Activated CD4-positive, CD25-positive, alpha-beta regulatory T cell treated with anti-CD3 and anti-CD28 coated beads, Interleukin-2, amount 50 U/mL, for 16 hours (primary cell): ENCODE measurements around the gene LONP2.
"Not testable (repeated sequence)": the region's sequence is repeated elsewhere in the genome, so short reads cannot be mapped to it uniquely, and the experiment has no call there.

Experiments
- DNase-seq: peaks from one replicate; pipeline ENCODE4 v3.0.0-alpha.2; 2020; ENCODE audit warnings: low read depth, low spot score

Gene LONP2

DNA sequence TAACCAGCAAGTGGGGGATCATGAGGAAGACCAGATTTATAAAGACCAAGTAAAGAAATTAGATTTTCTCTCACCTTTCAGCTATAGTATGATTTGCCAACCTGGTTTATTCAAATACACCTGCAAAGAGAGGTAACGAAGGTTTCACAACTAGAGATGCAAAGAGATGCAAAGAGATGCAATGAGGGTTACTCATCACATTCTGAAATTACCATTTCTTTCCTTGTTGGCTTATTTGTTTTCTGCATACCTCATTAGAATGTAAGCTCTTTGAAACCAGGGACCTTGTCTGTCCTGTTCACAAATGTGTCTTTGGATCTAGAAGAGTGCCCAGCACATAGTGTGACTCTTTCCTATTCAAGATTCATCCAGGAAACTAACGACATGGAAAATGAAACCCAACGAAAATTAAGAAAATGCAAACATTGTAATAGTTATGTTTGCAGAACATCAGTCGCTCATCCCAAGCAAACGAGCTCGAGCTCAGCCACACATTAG lies 9.0 kb upstream of the LONP2 start:
- no peak for DNase-seq

DNA sequence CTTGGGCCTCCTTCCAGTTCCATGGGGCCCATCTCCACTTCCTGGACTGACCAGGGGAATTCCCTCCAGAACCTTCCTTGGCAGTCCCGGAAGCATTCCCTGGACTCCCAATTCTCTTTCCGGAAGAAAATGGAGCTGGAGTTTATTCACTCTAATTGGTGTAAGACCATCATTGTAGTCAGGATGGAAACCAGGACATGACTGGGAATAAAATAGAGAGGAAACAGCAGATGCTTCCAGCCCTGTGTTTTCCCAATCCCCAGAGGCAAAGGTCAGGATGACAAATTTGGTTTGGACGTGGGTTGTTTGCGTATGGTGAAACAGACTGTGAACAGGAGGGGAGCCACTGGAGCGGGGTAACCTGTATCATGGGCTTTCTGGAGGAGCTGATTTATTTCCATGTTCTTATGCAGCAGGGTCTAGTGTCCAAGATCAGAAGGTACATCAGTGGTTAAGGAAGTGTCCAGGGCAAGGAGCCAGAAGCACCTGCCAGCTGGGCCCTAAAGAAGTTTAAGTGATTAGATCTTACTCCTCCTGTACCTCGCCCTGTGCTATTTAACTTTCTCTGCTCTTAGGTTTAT lies 8.5 kb upstream of the LONP2 start:
- no peak for DNase-seq

DNA sequence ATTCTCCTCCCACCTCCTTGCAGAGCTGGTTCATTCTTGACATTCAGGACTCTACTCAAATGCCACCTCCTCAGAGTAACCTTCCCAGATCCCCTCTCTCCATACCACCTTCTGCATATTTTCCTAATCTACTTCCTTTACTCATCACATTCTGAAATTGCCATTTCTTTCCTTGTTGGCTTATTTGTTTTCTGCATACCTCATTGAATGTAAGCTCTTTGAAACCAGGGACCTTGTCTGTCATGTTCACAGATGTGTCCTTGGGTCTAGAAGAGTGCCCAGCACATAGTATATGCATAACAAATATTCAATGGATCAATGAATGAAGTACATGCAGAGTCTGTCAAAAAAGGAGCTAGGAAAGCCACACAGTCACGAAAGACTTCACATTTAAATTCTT lies 7.8 kb upstream of the LONP2 start:
- no peak for DNase-seq

DNA sequence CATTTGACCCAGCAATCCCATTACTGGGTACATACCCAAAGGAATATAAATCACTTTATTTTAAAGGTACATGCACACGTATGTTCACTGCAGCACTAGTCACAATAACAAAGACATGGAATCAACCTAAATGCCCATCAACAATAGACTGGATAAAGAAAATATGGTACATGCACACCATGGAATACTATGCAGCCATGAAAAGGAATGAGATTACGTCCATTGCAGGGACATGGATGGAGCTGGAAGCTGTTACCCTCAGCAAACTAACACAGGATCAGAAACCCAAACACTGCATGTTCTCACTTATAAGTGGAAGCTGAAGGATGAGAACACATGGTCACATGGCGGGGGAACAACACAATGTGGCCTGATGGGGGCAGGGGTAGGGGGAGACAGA lies 4.0 kb upstream of the LONP2 start:
- not testable (repeated sequence) for DNase-seq

DNA sequence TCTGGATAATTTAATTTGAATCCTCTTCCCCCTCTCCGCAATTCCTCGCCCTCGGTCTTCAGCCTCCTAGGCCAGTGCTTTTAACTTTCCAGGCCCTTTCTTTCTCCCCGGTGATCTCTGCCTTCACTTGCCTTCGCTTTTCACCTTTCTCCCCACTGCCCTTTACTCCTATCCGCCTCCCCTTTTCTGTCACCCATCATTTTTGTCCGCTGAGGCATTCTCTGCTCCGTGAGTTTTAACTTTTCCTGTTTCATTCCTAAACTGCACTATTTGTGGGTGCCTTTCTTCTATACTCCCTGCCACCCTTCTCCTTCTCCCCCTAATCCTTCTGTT lies 729 bp downstream of the LONP2 start:
- DNase-seq = no peak

DNA sequence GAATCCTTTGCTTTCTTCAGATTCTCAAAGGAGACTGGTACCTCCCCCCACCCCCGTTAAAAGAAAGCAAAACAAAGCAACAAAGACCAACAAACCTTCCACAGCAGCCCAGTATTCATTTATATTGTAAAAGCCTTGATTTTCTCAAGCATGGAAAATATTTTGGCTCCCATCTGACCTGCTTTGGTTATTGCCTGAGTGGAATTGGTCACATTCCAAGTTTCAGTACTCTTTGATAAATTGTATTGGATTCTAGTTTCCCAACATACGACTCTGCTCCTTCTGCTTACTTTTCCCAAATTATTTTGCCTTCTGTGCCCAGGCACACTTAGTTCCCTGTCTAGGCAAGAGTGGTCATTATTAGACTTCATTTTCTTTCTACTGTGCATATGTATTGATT lies 2.0 kb downstream of the LONP2 start:
- no peak for DNase-seq

DNA sequence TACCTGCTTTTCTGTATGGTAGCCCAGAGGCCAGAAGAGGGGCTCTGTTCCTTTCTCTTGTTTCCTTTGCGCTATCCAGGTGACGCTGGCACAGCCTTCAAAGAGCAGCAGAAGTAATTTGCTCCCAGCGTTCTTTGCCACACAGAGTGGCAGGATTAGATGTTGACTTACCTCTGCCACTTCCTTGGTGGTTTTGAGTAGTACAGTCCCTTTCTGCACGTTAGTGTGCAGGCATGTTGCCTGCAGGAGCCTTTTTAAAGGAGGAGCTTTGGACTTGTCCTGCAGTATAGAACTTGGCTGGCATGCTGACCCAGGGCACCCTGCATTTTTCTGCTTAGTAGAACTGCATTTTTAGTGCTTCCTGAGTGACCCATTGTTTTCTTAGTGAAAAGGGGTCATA lies 3.2 kb downstream of the LONP2 start, which contains the start of gene ABCC11:
TSS of gene ABCC11 (minus strand) at position 229 of the 400 bp plus-strand sequence. CDS start 15,618 bp downstream, outside the sequence.
- DNase-seq = no peak

DNA sequence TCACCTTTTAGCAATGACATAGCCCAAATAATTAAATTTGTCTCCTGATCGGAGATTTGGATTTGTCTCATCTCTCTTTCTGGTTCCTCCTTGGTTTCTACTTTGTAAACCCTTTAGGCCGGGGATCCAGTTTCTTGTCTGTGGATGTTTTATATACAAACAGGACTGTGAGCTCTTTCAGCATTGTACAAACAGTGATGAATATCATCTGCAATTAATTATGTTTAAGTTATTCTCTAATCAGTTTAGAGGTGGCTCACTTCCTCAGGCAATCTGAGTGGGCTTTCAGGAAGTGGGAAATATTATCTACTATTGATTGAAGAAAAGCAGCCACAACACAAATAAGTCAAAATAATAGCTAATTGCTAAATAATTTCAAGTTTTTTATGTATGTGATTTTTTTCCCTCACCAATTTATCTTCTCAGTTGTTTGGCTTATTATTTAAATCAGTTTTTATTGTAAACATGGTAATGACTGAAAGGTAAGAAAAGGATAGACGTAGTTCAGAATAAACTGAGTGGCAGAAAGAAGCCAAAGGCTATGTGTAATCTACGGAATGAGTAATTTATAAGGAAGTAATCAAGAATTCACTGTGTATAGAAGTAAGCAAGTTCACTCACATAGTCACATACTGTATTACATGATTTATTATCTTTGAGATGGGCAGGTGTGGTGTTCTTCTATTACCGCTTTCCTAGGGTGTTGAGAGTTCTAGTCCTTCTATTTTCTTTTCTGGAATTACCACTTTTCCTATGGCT lies 6.6 kb downstream of the LONP2 start:
- DNase-seq = no peak

DNA sequence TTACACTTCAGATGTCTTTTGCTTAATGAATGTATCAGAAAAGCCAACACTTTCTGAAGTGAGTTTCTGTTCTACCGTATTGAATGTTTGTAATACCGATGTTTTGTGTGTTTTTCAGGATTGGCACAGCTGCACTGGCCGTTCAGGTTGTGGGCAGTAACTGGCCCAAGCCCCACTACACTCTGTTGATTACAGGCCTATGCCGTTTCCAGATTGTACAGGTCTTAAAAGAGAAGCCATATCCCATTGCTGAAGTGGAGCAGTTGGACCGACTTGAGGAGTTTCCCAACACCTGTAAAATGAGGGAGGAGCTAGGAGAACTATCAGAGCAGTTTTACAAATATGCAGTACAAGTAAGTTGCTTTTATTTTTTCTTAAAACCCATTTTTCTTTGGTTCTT lies 7.9 kb downstream of the LONP2 start:
- DNase-seq = no peak

DNA sequence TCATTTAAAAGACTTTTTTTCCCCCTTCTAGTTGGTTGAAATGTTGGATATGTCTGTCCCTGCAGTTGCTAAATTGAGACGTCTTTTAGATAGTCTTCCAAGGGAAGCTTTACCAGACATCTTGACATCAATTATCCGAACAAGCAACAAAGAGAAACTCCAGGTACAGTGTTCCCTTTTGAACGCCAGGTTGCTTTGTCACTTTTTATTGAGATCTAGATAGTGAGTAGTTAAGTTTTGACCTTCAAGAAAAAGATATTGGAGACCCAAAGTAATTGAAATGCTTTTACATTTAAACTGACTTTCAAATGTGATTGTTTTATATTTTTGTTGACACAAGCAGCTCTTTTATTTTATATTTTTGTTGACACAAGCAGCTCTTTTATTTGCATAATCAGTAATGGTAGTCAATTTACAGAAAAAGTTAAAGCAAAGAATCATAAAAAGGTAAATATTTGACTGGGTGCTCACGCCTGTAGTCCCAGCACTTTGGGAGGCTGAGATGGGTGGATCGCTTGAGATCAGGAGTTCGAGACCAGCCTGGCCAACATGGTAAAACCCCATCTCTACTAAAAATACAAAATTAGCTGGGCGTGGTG lies 12.6 kb downstream of the LONP2 start:
- DNase-seq = no peak

DNA sequence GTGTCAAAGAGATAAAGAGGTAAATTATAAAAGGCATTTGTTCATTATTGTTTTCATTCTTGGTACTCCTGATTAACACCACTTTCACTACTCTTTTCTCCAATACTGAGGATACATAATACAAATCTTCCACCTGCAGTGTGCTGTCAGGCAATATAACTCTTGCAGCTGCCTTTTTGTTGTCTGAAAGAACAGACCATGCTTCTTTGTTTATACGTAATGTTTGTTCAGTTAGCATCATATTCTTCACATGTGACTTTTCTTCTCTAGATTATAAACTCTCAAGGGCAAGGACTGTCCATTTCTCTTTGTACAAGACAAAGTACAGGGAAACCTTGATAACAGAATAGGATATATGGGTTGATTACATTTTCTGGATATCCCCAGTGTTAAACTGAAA lies 17.5 kb downstream of the LONP2 start:
- DNase-seq = no peak

DNA sequence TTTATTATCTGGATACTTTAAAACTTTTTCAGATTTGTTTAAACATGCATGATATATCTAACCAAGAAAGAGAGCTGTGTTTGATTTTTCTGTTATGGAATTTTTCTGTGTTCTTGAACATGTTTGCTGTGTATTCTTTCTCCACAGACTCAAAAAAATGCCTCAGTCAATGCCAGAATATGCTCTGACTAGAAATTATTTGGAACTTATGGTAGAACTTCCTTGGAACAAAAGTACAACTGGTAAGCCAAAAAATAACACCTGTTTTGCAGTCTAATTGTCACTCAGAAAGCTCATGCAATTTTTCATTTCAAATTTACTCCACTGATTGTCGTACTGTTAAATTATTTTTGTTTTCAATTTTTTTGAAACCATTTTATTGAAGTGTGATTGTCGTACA lies 18.5 kb downstream of the LONP2 start:
- DNase-seq = no peak

DNA sequence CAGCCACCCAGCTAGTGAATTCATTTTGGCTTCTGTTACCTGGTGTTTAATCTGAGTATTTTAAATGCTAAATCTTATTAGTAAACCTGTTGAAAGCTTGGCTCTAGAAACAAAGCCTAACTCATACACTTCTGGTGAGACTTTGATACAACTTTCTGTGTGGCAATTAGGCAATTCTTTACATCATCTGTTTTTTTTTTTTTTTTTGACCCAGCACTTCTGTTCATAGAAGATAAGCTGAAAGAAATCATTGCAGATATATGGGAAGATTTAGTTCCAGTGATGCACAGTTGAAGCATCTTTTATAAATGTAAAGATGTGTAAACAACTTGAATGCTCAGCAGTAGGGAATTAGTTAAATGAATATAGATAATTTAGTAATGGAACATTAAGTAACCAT lies 24.9 kb downstream of the LONP2 start:
- DNase-seq = no peak

DNA sequence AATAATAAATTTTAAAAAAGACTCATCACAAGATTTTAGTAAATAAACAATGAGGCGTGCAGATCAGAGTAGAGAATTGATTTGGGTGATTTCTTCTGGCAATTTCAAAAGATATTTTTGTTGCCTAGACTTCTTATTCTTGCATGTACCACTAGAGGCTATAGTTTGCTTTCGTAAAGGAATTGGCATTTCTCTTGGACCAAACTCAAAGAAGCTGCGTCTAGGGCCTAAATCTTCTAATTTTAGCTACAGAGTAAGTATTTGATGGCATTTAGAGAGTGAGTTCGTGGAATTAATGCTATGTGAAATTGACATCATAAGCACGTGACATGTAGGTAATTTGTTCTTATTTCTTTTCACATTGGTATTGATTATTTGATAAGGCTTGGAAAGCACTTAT lies 27.6 kb downstream of the LONP2 start:
- no peak for DNase-seq

DNA sequence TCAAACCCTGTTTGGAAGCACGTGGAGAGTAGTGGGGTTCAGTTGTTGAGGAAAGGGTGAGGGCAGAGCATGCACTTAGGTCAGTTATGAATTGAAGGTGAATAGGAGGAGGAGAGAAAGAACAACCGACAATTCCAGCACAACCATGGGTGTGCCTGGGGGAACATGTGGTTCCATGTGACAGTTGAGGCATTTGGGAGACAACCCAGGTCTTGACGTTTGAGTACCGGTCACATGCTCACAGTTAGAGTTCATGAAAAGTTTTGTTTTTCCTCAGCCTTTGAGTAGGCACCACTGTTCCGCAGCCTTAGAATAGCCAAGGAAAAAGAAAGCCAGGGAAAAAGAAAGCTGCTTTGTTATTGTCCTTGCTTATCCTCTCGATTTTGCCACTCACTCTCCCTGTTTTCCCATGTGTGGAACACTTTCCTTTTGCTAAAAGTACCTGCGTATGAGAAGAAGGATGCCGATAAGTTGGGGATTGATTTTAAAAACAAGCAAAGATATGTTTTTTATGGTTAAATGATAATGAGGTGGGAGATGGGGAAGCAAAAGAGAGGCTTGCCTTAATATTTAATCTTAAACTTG lies 28.8 kb downstream of the LONP2 start:
- DNase-seq = no peak

DNA sequence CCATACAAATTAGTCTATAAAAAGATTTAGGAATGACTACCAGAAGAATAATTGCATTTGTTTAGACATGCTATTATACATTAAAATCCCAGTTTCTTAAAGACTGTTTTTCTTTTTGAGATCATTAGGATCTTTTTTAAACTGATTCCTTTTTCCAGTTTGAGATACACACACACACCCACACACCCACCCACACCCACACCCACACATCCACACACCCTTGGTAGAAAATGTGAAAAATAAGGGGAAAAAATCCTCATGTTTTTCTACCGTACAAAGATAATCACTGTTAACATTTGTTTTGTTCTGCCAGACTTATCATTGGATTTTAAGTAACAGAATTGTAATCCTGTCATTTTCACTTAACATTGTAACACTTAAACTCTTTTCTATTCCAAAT lies 30.4 kb downstream of the LONP2 start:
- no peak for DNase-seq

DNA sequence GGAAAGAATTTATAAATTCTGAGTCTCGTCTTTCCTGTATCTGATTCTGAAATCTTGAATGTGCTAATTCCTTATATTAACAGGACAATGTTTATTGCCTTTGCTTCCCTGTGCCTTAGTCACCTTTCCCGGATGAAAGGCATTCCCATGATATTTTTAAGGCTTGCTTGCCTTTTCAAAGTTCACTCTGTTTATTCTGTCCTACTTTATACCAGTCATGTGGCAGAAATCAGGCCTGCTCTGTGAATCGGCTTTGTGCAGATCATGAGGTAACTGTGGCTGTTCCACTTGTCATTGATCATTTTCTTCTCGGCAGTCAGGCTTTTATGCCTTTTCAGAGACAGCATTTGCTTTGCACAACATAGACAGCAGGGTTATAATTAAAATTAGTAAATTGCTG lies 32.0 kb downstream of the LONP2 start:
- no peak for DNase-seq

DNA sequence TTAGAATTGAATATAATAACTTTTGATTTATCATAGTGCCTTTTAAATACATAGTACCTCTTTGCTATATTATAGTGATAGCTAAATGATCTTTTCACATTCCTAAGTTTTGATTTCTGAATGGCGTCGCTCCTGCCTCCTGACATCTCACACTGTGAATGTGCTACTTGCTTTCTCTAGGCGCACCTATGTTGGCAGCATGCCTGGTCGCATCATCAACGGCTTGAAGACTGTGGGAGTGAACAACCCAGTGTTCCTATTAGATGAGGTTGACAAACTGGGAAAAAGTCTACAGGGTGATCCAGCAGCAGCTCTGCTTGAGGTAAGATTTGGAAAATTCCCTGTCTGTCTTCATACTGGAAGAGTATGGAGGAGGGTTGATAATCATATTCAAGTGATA lies 33.1 kb downstream of the LONP2 start:
- no peak for DNase-seq

DNA sequence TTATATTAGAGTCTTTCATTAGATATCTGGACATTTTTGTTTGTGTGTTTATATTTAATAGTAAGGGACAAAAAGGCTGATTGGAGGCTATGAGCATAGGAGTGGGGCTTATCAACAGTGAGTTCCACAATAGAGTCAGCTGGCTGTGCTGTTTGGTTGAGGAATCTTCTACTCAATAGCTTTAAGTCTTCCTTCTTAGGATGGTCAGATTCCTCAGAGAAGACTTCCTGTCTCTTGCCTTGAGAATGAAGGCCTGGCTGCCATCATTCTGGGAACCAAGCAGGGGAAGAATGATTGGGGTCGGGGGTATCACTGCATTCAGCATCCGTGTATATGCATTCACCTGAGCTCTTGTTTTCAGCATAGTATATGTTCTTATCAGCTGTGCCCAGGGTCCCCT lies 35.1 kb downstream of the LONP2 start:
- no peak for DNase-seq

DNA sequence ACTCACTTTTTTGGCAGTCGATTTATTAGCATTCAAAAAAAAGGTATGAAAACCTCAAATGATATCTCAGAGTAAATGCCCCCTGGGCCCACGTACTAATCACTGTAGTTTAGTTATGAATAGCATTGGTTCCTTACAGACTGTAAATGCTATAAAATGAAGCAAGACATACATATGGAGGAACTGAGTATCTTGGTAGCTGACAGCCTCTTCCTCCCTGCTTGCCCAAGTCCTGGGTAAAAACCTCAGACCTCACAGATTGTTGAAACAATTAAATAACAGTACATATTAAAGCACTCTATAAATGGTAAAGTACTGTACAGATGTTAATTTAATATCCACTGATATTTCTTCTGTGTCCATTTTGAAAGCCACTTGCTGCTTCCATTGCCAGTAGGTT lies 36.4 kb downstream of the LONP2 start:
- DNase-seq = no peak

DNA sequence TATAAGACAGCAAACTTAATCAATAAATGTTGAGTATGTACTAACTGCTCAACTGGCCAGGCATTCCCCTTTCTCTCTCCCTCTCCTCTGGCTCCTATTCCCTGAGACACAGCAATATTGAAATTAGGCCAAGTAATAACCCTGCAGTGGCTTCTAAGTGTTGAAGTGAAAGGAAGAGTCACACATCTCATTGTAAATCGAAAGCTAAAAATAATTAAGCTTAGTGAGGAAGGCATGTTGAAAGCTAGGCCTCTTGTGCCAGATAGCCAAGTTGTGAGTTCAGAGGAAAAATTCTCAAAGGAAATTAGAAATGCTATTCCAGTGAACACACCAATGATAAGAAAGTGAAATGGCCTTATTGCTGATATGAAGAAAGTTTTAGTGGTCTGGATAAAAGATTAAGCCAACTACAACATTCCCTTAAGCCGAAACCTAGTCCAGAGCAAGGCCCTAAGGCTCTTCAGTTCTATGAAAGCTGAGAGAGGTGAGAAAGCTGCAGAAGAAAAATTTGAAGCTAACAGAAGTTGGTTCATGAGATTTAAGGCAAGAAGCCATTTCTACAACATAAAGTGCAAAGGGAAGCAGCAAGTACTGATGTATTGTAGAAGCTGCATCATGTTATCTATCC lies 38.6 kb downstream of the LONP2 start:
- DNase-seq = no peak

DNA sequence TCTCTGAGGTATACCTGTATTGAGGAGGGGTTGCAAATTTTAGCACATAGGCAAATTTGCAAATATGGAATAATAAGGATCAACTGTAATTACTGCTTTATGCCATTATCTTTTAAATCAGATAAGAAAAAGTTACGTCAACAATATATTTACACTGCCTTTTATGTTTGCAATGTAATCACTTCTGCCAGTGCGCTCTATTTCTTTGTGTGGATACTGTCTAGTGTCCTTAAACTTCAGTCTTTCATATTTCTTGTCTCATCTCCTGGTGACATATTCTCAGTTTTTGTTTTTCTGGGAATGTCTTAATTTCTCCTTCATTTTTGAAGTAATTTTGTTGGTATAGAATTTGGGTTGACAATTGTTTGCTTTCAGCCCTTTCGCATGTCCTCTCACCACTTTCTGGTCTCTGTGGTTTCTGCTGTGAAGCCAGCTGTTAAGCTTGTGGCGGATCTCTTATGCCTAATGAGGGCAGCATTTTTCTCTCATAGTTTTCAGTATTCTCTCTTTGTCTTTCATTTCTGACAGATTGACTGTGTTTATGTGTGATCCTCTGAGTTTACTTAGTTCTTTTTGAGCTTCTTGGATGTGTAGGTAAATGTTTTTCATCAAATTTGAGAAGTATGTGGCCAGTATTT lies 40.8 kb downstream of the LONP2 start:
- DNase-seq = no peak
